ENCODE data around the gene FMN1. TPM values are rescaled to one million over a fixed set of nuclear protein-coding genes. Genes with fewer than 3 reads are reported as not detected.
A peak's percentile ranks its signal among the peaks of the same experiment; 100 is the strongest.

Gene FMN1
- total and polyA plus RNA-seq, 2 of the 8 experiments (the other 6 are each of a cell fraction or from before 2014, with no cell fraction given), result 0.27 to 3.7 TPM

DNA sequence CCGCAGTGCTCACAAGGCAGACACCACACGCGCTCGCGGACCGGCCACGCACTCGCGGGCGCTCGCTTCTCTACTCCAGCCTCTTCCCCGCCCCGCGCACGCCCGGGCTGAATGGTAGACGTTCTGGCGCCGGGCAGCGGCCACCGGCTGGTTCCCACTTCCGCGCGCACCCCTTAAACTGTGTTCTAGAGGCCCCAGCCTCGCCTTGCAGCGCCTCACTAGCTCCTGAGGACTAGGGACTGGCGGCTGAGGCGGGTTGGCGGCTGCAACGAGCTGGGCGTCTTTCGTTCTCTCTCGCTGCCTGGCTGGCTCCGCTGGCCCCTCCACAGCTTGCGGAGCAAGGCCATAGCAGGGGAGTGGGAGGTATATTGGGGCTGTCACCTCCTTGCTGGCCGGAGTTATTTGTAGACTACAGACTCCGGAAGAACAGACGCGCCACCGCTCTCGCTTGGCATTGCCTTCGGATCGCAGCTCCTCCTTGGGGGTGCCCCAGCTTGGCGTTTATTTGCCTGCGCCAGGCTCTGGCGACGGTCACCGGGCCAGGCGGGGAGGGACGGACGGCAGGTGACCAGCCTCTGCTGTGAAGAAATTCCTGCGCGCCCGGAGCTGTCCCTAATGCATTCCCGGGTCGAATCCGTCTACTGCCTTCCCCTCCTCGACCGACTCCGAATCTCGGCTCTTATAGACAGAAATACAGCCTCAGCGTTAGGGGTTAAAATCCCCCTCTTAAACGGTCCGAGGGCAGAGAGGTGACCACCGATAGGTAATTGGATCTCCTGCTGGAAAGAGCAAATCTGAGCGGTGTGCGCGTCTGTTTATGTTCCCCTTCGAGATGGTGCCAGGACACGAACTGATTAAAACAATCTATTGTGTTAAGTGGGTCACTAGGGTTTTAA, 475.4 kb downstream of the FMN1 start (continued):
- TF ChIP-seq RAD21 (IDR thresholded peaks at IDR 0.05 in 1 of 2, conservative IDR thresholded peaks at IDR 0.05 in 1 of 2; ENCODE audit: low read depth in 2 of 2, low read length in 2 of 2) (no peak), SUZ12 (IDR thresholded peaks at IDR 0.05; ENCODE audit: low read length) (peak; percentile 94), NANOG (IDR thresholded peaks at IDR 0.05; ENCODE audit: insufficient read depth, low read depth, low read length, poor library complexity, severe bottlenecking) (no peak), FOSL1 (IDR thresholded peaks at IDR 0.05; ENCODE audit: insufficient read depth, low read depth, low read length) (no peak), CTBP2 (IDR thresholded peaks at IDR 0.05; ENCODE audit: borderline replicate concordance, insufficient read depth, insufficient read length, low read length) (peak; percentile 73), SP2 (IDR thresholded peaks at IDR 0.05; ENCODE audit: low read length) (no peak), RNF2 (IDR thresholded peaks at IDR 0.05; ENCODE audit: borderline replicate concordance, low read depth, low read length, missing control alignments, poor library complexity, severe bottlenecking) (peak; percentile 53), CHD2 (IDR thresholded peaks at IDR 0.05; ENCODE audit: low read length) (no peak), TCF12 (IDR thresholded peaks at IDR 0.05; ENCODE audit: low read depth, low read length) (no peak), RFX5 (IDR thresholded peaks at IDR 0.05; ENCODE audit: borderline replicate concordance, low read depth, low read length) (no peak), SIX5 (IDR thresholded peaks at IDR 0.05; ENCODE audit: low read depth, low read length) (no peak), JUND (IDR thresholded peaks at IDR 0.05; ENCODE audit: low read length) (no peak), ASH2L (IDR thresholded peaks at IDR 0.05; ENCODE audit: low read length) (peak; percentile 39), JUN (IDR thresholded peaks at IDR 0.05; ENCODE audit: low read depth, low read length) (no peak), HDAC2 (IDR thresholded peaks at IDR 0.05; ENCODE audit: borderline replicate concordance in 1 of 2, low read depth in 2 of 2, low read length in 2 of 2) (no peak), BRCA1 (IDR thresholded peaks at IDR 0.05; ENCODE audit: low read depth, low read length) (no peak)
- TF ChIP-seq, protein P1, sequence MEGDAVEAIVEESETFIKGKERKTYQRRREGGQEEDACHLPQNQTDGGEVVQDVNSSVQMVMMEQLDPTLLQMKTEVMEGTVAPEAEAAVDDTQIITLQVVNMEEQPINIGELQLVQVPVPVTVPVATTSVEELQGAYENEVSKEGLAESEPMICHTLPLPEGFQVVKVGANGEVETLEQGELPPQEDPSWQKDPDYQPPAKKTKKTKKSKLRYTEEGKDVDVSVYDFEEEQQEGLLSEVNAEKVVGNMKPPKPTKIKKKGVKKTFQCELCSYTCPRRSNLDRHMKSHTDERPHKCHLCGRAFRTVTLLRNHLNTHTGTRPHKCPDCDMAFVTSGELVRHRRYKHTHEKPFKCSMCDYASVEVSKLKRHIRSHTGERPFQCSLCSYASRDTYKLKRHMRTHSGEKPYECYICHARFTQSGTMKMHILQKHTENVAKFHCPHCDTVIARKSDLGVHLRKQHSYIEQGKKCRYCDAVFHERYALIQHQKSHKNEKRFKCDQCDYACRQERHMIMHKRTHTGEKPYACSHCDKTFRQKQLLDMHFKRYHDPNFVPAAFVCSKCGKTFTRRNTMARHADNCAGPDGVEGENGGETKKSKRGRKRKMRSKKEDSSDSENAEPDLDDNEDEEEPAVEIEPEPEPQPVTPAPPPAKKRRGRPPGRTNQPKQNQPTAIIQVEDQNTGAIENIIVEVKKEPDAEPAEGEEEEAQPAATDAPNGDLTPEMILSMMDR (IDR thresholded peaks at IDR 0.05; ENCODE audit: control extremely low read depth in 1 of 3, insufficient read depth in 1 of 3, low read depth in 1 of 3, low read length in 3 of 3), result no peak
